Measurements from ENCODE around the gene RIT1. TPM values are rescaled to one million over a fixed set of nuclear protein-coding genes. Genes with fewer than 3 reads are reported as not detected.

RIT1 gene
- polyA plus RNA-seq (78.1 and 83.5 TPM in 2 replicates), polyA minus RNA-seq (84.2 and 101 TPM in 2 replicates)

GRCh38 chr1:155911156-155912055, at the start of gene RIT1:
TSS of gene RIT1 (minus strand) at chr1:155911349. CDS start at chr1:155910761, 588 bp downstream.
- TF ChIP-seq RAD21 (conservative IDR thresholded peaks at IDR 0.05) = no peak
- peak; percentile 82 for TF ChIP-seq POLR2AphosphoS5 (IDR thresholded peaks at IDR 0.05)
- TF ChIP-seq REST (IDR thresholded peaks at IDR 0.05; ENCODE audit: borderline replicate concordance) = peak; percentile 33
- H4K20me1 ChIP-seq (ENCODE audit: insufficient read depth) = no peaks in the 10 kb centered on the region
- peaks cover 22% of the 10 kb centered on the region for H3K79me2 ChIP-seq (replicated peaks; ENCODE audit: insufficient read depth, low read length)
- H3F3A ChIP-seq (ENCODE audit: insufficient read depth, low read length, poor library complexity, severe bottlenecking) = no peaks in the 10 kb centered on the region
- H2AFZ ChIP-seq (ENCODE audit: low read depth, low read length) = peak within 1 kb of the TSS; percentile 45
- H3K27me3 ChIP-seq (ENCODE audit: insufficient read depth, low read depth, low read length) = no peaks in the 10 kb centered on the region
- H3K9ac ChIP-seq (ENCODE audit: low read length) = peak within 1 kb of the TSS; percentile 78
- H3K9me3 ChIP-seq (ENCODE audit: low read length) = no peaks in the 10 kb centered on the region
- H3K27ac ChIP-seq (ENCODE audit: low read length) = peak within 1 kb of the TSS; percentile 68
- H3K9me2 ChIP-seq (ENCODE audit: insufficient read depth, low read length) = no peaks in the 10 kb centered on the region
- peak within 1 kb of the TSS; percentile 61 for H3K4me2 ChIP-seq (ENCODE audit: low read length)
- H3K36me3 ChIP-seq (ENCODE audit: insufficient read depth, low read length) = peaks cover 3% of the 10 kb centered on the region
- H3K4me3 ChIP-seq (ENCODE audit: low read length) = peak within 1 kb of the TSS; percentile 89

GRCh38 chr1:155960081-155960745, 49.1 kb upstream of the RIT1 start:
- peaks cover 8% of the 10 kb centered on the region for H3K36me3 ChIP-seq (ENCODE audit: insufficient read depth, low read length)
- no peak overlapping the region for H3K9ac ChIP-seq (ENCODE audit: low read length)
- H4K20me1 ChIP-seq (ENCODE audit: insufficient read depth) = no peaks in the 10 kb centered on the region
- H3K9me2 ChIP-seq (ENCODE audit: insufficient read depth, low read length) = no peaks in the 10 kb centered on the region
- H3F3A ChIP-seq (ENCODE audit: insufficient read depth, low read length, poor library complexity, severe bottlenecking) = no peaks in the 10 kb centered on the region
- no peak overlapping the region for H3K4me3 ChIP-seq (ENCODE audit: low read length)
- no peak overlapping the region for H2AFZ ChIP-seq (ENCODE audit: low read depth, low read length)
- no peak overlapping the region for H3K27ac ChIP-seq (ENCODE audit: low read length)
- no peaks in the 10 kb centered on the region for H3K9me3 ChIP-seq (ENCODE audit: low read length)
- H3K79me2 ChIP-seq (replicated peaks; ENCODE audit: insufficient read depth, low read length) = no peaks in the 10 kb centered on the region
- H3K27me3 ChIP-seq (ENCODE audit: insufficient read depth, low read depth, low read length) = no peaks in the 10 kb centered on the region
- no peak overlapping the region for H3K4me2 ChIP-seq (ENCODE audit: low read length)
- TF ChIP-seq POLR2AphosphoS5 (IDR thresholded peaks at IDR 0.05) = no peak
- TF ChIP-seq CTCF (IDR thresholded peaks at IDR 0.05; ENCODE audit: poor library complexity, severe bottlenecking) = no peak
- no peak for TF ChIP-seq TAF1 (IDR thresholded peaks at IDR 0.05; ENCODE audit: low read depth)
- no peak for TF ChIP-seq EZH2 (IDR thresholded peaks at IDR 0.05; ENCODE audit: borderline replicate concordance, insufficient read depth, low read length, poor library complexity, severe bottlenecking)
- TF ChIP-seq SMC3 (conservative IDR thresholded peaks at IDR 0.05; ENCODE audit: poor library complexity) = no peak
- TF ChIP-seq MXI1 (conservative IDR thresholded peaks at IDR 0.05; ENCODE audit: poor library complexity, severe bottlenecking) = no peak
- TF ChIP-seq EP300 (conservative IDR thresholded peaks at IDR 0.05; ENCODE audit: poor library complexity, severe bottlenecking) = no peak
- TF ChIP-seq REST (IDR thresholded peaks at IDR 0.05; ENCODE audit: borderline replicate concordance) = no peak
- no peak for TF ChIP-seq RAD21 (conservative IDR thresholded peaks at IDR 0.05)

Measured in neural cell (in vitro differentiated cells).